HCT116 (cell line): ENCODE results near the gene LRRC42. TPM values are rescaled to one million over a fixed set of nuclear protein-coding genes. Genes with fewer than 3 reads are reported as not detected.

Experiments used
- ATAC-seq: fragments of 200-7000 bp; cut with Tn5 transposase; 2 replicates; pipeline ENCODE4 v1.9.1; 2020; ENCODE audit warnings: mild to moderate bottlenecking, moderate library complexity
- BruUV-seq: library from RNA; stranded (reverse); fragments of 400-500 nt; replicated peaks from 2 replicates; lab custom pipeline; 2021; lab: Mats Ljungman, UMichigan
- CTCF ChIA-PET: fragments of 300-600 bp; sonication (Branson Sonifier 250); formaldehyde crosslinking; loops from one replicate; lab custom pipeline; 2021; ENCODE audit warnings: antibody characterized with exemption; lab: Charles Lee
- POLR2A ChIA-PET: fragments of 300-600, 350-600 bp; sonication (Branson Sonifier 250); formaldehyde crosslinking; loops from one replicate; lab custom pipeline; 2021; ENCODE audit warnings: antibody characterized with exemption; lab: Charles Lee
- RAD21 ChIA-PET, 2 experiments: fragments of 300-600 bp; sonication (Branson Sonifier 250); formaldehyde crosslinking; loops; one replicate each; lab custom pipeline; 2023; ENCODE audit warnings: low total read pairs in 2 of 2; ENCODE audit not compliant: uncharacterized antibody in 2 of 2, unreplicated experiment in 2 of 2, low non-redundant PET in 1 of 2; lab: Charles Lee
- DNase-seq: peaks from one replicate; pipeline ENCODE4 v3.0.0-alpha.2; 2010; ENCODE audit warnings: low read depth, low spot score
- H2AFZ ChIP-seq: fragments of 200-600 bp; shearing (Covaris generic), sonication (generic); 2 replicates; pipeline ENCODE4 v1.6.1; 2017; ENCODE audit warnings: low read depth, mixed run types, mixed read lengths, antibody characterized with exemption, low read length; ENCODE audit not compliant: poor library complexity, severe bottlenecking
- H3K27ac ChIP-seq: 2 replicates; pipeline ENCODE4 v1.5.1; 2012; ENCODE audit warnings: low read depth, low read length
- H3K27me3 ChIP-seq: fragments of 200-600 bp; sonication (generic); 2 replicates; pipeline ENCODE4 v1.6.1; 2016; ENCODE audit warnings: mixed run types, low read length, mixed read lengths; ENCODE audit not compliant: insufficient read depth
- H3K36me3 ChIP-seq, 2 experiments: fragments of 200-500 bp in 1 of 2; fragments of 200-600 bp in 1 of 2; sonication (Bioruptor generic) in 1 of 2; sonication (generic) in 1 of 2; 2 replicates each; pipeline versions ENCODE4 v1.5.1 to v1.6.1; 2014 to 2016; ENCODE audit warnings: low read length in 2 of 2, inconsistent platforms in 1 of 2, mixed read lengths in 1 of 2, mixed run types in 1 of 2; ENCODE audit not compliant: insufficient read depth in 2 of 2, control insufficient read depth in 1 of 2
- H3K4me1 ChIP-seq, 2 experiments: fragments of 200-600 bp in 1 of 2; sonication (generic) in 1 of 2; 2 replicates each; pipeline versions ENCODE4 v1.5.1 to v1.6.1; 2012 to 2017; ENCODE audit warnings: low read length in 2 of 2, inconsistent platforms in 1 of 2, mild to moderate bottlenecking in 1 of 2, mixed read lengths in 1 of 2, mixed run types in 1 of 2, moderate library complexity in 1 of 2; ENCODE audit not compliant: insufficient read depth in 2 of 2, control insufficient read depth in 1 of 2
- H3K4me2 ChIP-seq: fragments of 200-600 bp; sonication (generic); 2 replicates; pipeline ENCODE4 v1.6.1; 2017; ENCODE audit warnings: mixed run types, low read length, mixed read lengths
- H3K4me3 ChIP-seq, 2 experiments: fragments of 200-600 bp in 1 of 2; sonication (generic) in 1 of 2; replicated peaks in 1 of 2; 2 replicates each; pipeline ENCODE4 v1.5.1; 2011 to 2016; ENCODE audit warnings: low read length in 2 of 2, control low read depth in 1 of 2, low read depth in 1 of 2, mild to moderate bottlenecking in 1 of 2, mixed read lengths in 1 of 2, mixed run types in 1 of 2
- H3K79me2 ChIP-seq: fragments of 200-600 bp; sonication (generic); 2 replicates; pipeline ENCODE4 v1.6.1; 2017; ENCODE audit warnings: mild to moderate bottlenecking, mixed run types, low read length, moderate library complexity, mixed read lengths; ENCODE audit not compliant: insufficient read depth
- H3K9ac ChIP-seq: fragments of 200-600 bp; sonication (generic); 2 replicates; pipeline ENCODE4 v1.6.1; 2016; ENCODE audit warnings: low read length, mixed read lengths
- H3K9me2 ChIP-seq: fragments of 200-600 bp; sonication (generic), shearing (Covaris generic); 2 replicates; pipeline ENCODE4 v1.6.1; 2017; ENCODE audit warnings: mixed run types, mild to moderate bottlenecking, moderate library complexity; ENCODE audit not compliant: insufficient read depth
- H3K9me3 ChIP-seq, 2 experiments: fragments of 200-500 bp in 1 of 2; fragments of 200-600 bp in 1 of 2; sonication (Bioruptor generic) in 1 of 2; sonication (generic) in 1 of 2; 2 replicates each; pipeline ENCODE4 v1.6.1; 2014 to 2017; ENCODE audit warnings: low read length in 2 of 2, mixed read lengths in 2 of 2, inconsistent platforms in 1 of 2, low read depth in 1 of 2, mild to moderate bottlenecking in 1 of 2, mixed run types in 1 of 2, moderate library complexity in 1 of 2; ENCODE audit not compliant: control insufficient read depth in 1 of 2, insufficient read depth in 1 of 2
- H4K20me1 ChIP-seq: fragments of 200-600 bp; sonication (generic), shearing (Covaris generic); 2 replicates; pipeline ENCODE4 v1.6.1; 2017; ENCODE audit warnings: mixed run types, mild to moderate bottlenecking, moderate library complexity; ENCODE audit not compliant: insufficient read depth
- EZH2phosphoT487 ChIP-seq: fragments of 200-600 bp; IDR thresholded peaks from 2 replicates; pipeline ENCODE4 v1.6.1; 2018; ENCODE audit warnings: antibody characterized with exemption, borderline replicate concordance
- JUND ChIP-seq: IDR thresholded peaks from 2 replicates; pipeline ENCODE4 v1.6.1; 2012
- POLR2A ChIP-seq: IDR thresholded peaks from 2 replicates; pipeline ENCODE4 v1.7.0; 2011; ENCODE audit warnings: borderline replicate concordance; ENCODE audit not compliant: insufficient read depth, insufficient read length; ENCODE audit errors: extremely low read depth
- POLR2AphosphoS5 ChIP-seq: IDR thresholded peaks from 2 replicates; pipeline ENCODE4 v1.6.1; 2011; ENCODE audit warnings: mild to moderate bottlenecking, low read depth, low read length, moderate library complexity
- RAD21 ChIP-seq: IDR thresholded peaks from 2 replicates; pipeline ENCODE4 v1.6.1; 2012; ENCODE audit warnings: low read depth, mild to moderate bottlenecking
- SP1 ChIP-seq: IDR thresholded peaks from 2 replicates; pipeline ENCODE4 v1.6.1; 2012; ENCODE audit warnings: low read depth
- intact Hi-C: fragments of 100-400 bp; cut with micrococcal nuclease; formaldehyde crosslinking; loops from 2 replicates; pipeline ENCODE4 v1.10.0; 2022
- total RNA-seq: library from RNA; stranded (reverse); gene quantifications from one replicate; pipeline ENCODE4 v1.2.1, GENCODE V29; 2021; ENCODE audit not compliant: unreplicated experiment

LRRC42 gene
- total RNA-seq, 1 experiment from 2014 or later: 62.5 TPM

- H3K9me2 ChIP-seq: no peaks in the 10 kb centered on the region
- H3K4me1 ChIP-seq: no peaks in the 10 kb centered on the region
- no peaks in the 10 kb centered on the region for H3K79me2 ChIP-seq
- ATAC-seq (no peak), DNase-seq (no peak)
- intact Hi-C loops: no loop called here
- no peaks in the 10 kb centered on the region for H3K27me3 ChIP-seq
- H3K9me3 ChIP-seq: no peaks in the 10 kb centered on the region
- no peak overlapping the region for H2AFZ ChIP-seq
- ChIA-PET RAD21 (no interaction called here), CTCF (no interaction called here), POLR2A (no interaction called here)
- no peak overlapping the region for H3K4me3 ChIP-seq
- no TSS peak for BruUV-seq
- no peak overlapping the region for H3K4me2 ChIP-seq
- H3K27ac ChIP-seq: no peak overlapping the region
- no peak for TF ChIP-seq RAD21
- TF ChIP-seq, all 23 proteins: peak for 0
- no peaks in the 10 kb centered on the region for H4K20me1 ChIP-seq
- H3K9ac ChIP-seq: no peak overlapping the region
- no peaks in the 10 kb centered on the region for H3K36me3 ChIP-seq
Measured at GRCh38 chr1:53995683-53996082, 49.5 kb downstream of the LRRC42 start.

- no peak for DNase-seq
- CTCF ChIA-PET: no interaction called here
- intact Hi-C loops: no loop called here
- BruUV-seq: no TSS peak
- Histone ChIP-seq H3K4me1 (no peaks in the 10 kb centered on the region), H3K36me3 (no peaks in the 10 kb centered on the region), H4K20me1 (no peaks in the 10 kb centered on the region)
- 0 out of 2 replicates have a peak, but pooled peaks have one; percentile 12 for TF ChIP-seq JUND
- TF ChIP-seq POLR2AphosphoS5: no peak
- TF ChIP-seq EZH2phosphoT487: no peak
- TF ChIP-seq SP1: no peak
- TF ChIP-seq POLR2A: no peak
- TF ChIP-seq, all 23 proteins: peak for 1
- Histone ChIP-seq H3K9me2 (no peaks in the 10 kb centered on the region), H3K27ac (no peak overlapping the region), H3K4me2 (no peak overlapping the region), H3K79me2 (no peaks in the 10 kb centered on the region), H2AFZ (no peak overlapping the region), H3K9me3 (no peaks in the 10 kb centered on the region), H3K4me3 (no peak overlapping the region), H3K9ac (no peak overlapping the region), H3K27me3 (no peaks in the 10 kb centered on the region)
- ChIA-PET POLR2A (no interaction called here), RAD21 (no interaction called here)
- no peak for ATAC-seq
Measured at GRCh38 chr1:53998223-53998622, 52.1 kb downstream of the LRRC42 start.
